Hematopoietic multipotent progenitor cell treated with erythropoietin and hydrocortisone succinate and interleukin-3 and kit ligand, for 8 days (in vitro differentiated cells): Measurements from ENCODE around the gene MTHFD1L.

ENCODE experiments used
- DNase-seq: peaks from one replicate; pipeline ENCODE4 v3.0.0-alpha.2; 2015

MTHFD1L gene

GRCh38 chr6:150994026-150994425, 128.5 kb downstream of the MTHFD1L start:
- no peak for DNase-seq

GRCh38 chr6:150996968-150997367, 131.5 kb downstream of the MTHFD1L start:
- DNase-seq = no peak

- no peak for DNase-seq
Observed at GRCh38 chr6:150999107-150999506, 133.6 kb downstream of the MTHFD1L start.

GRCh38 chr6:150999576-150999975, 134.1 kb downstream of the MTHFD1L start:
- DNase-seq = no peak

GRCh38 chr6:151001387-151002056, 136.0 kb downstream of the MTHFD1L start:
- DNase-seq = no peak

- no peak for DNase-seq
Observed at GRCh38 chr6:151002057-151002450, 136.6 kb downstream of the MTHFD1L start.

- DNase-seq = no peak
Observed at GRCh38 chr6:151002491-151002935, 137.0 kb downstream of the MTHFD1L start.

- DNase-seq = peak; percentile 8
Observed at GRCh38 chr6:151004383-151005024, 139.0 kb downstream of the MTHFD1L start.

GRCh38 chr6:151005164-151005563, 139.7 kb downstream of the MTHFD1L start:
- no peak for DNase-seq

- DNase-seq = no peak
Observed at GRCh38 chr6:151005896-151006632, 140.6 kb downstream of the MTHFD1L start.

- DNase-seq = no peak
Observed at GRCh38 chr6:151007076-151007475, 141.6 kb downstream of the MTHFD1L start.

- no peak for DNase-seq
Observed at GRCh38 chr6:151007922-151008321, 142.4 kb downstream of the MTHFD1L start.

GRCh38 chr6:151008425-151008824, 142.9 kb downstream of the MTHFD1L start:
- no peak for DNase-seq

GRCh38 chr6:151009576-151009975, 144.1 kb downstream of the MTHFD1L start:
- DNase-seq = no peak

- DNase-seq = no peak
Observed at GRCh38 chr6:151010071-151010470, 144.6 kb downstream of the MTHFD1L start.

GRCh38 chr6:151012321-151013294, 147.1 kb downstream of the MTHFD1L start:
- no peak for DNase-seq

GRCh38 chr6:151014404-151015100, 149.1 kb downstream of the MTHFD1L start:
- DNase-seq = peak; percentile 69

- no peak for DNase-seq
Observed at GRCh38 chr6:151015101-151015700, 149.7 kb downstream of the MTHFD1L start.

GRCh38 chr6:151016107-151016506, 150.6 kb downstream of the MTHFD1L start:
- DNase-seq = no peak

- DNase-seq = no peak
Observed at GRCh38 chr6:151018046-151018445, 152.5 kb downstream of the MTHFD1L start.
